HepG2 (cell line): Measurements from ENCODE around the gene TMEM225B. TPM values are rescaled to one million over a fixed set of nuclear protein-coding genes. Genes with fewer than 3 reads are reported as not detected.

ENCODE experiments used
- CENPT ChIP-seq: sonication (generic); formaldehyde crosslinking; IDR thresholded peaks from 2 replicates; pipeline ENCODE4 v1.8.0; 2022; ENCODE audit warnings: low read depth, mild to moderate bottlenecking, moderate library complexity, missing genetic modification reagents
- ISX ChIP-seq: sonication (generic); formaldehyde crosslinking; conservative IDR thresholded peaks from 2 replicates; pipeline ENCODE4 v1.5.0; 2020; ENCODE audit warnings: missing genetic modification reagents
- NFIC ChIP-seq: IDR thresholded peaks from 2 replicates; pipeline ENCODE4 v1.6.1; 2012; ENCODE audit warnings: mild to moderate bottlenecking, low read length, inconsistent platforms
- NFYB ChIP-seq: sonication (generic); formaldehyde crosslinking; IDR thresholded peaks from 2 replicates; pipeline ENCODE4 v1.4.0; 2020; ENCODE audit warnings: missing genetic modification reagents
- PLRG1 ChIP-seq: fragments of 450-650 bp; conservative IDR thresholded peaks from 2 replicates; pipeline ENCODE4 v1.6.1; 2016
- RNF219 ChIP-seq: sonication (generic); formaldehyde crosslinking; IDR thresholded peaks from 2 replicates; pipeline ENCODE4 v1.5.0; 2020; ENCODE audit warnings: mild to moderate bottlenecking, missing genetic modification reagents
- SRY ChIP-seq: sonication (generic); formaldehyde crosslinking; IDR thresholded peaks from 2 replicates; pipeline ENCODE4 v1.8.0; 2022; ENCODE audit warnings: mild to moderate bottlenecking, missing genetic modification reagents
- TMF1 ChIP-seq: sonication (generic); formaldehyde crosslinking; IDR thresholded peaks from 2 replicates; pipeline ENCODE4 v1.8.1; 2022; ENCODE audit warnings: low read depth, missing genetic modification reagents
- TOE1 ChIP-seq: sonication (generic); formaldehyde crosslinking; IDR thresholded peaks from 2 replicates; pipeline ENCODE4 v1.4.0; 2020; ENCODE audit warnings: mild to moderate bottlenecking, missing genetic modification reagents
- ZBTB34 ChIP-seq: sonication (generic); formaldehyde crosslinking; IDR thresholded peaks from 2 replicates; pipeline ENCODE4 v1.8.0; 2022; ENCODE audit warnings: mild to moderate bottlenecking, missing genetic modification reagents
- ZFP1 ChIP-seq: IDR thresholded peaks from 2 replicates; pipeline ENCODE4 v1.6.1; 2016
- ZFP36L2 ChIP-seq: sonication (generic); formaldehyde crosslinking; IDR thresholded peaks from 2 replicates; pipeline ENCODE4 v1.4.0; 2020; ENCODE audit warnings: missing genetic modification reagents
- ZNF546 ChIP-seq: sonication (generic); formaldehyde crosslinking; conservative IDR thresholded peaks from 2 replicates; pipeline ENCODE4 v1.8.1; 2023; ENCODE audit warnings: mild to moderate bottlenecking, missing genetic modification reagents
- ZNF687 ChIP-seq: sonication (generic); formaldehyde crosslinking; IDR thresholded peaks from 2 replicates; pipeline ENCODE4 v1.5.1; 2020; ENCODE audit warnings: mild to moderate bottlenecking, missing genetic modification reagents, moderate library complexity
- ZNF747 ChIP-seq: sonication (generic); formaldehyde crosslinking; IDR thresholded peaks from 2 replicates; pipeline ENCODE4 v1.8.1; 2023; ENCODE audit warnings: missing genetic modification reagents, mild to moderate bottlenecking, borderline replicate concordance
- ZZZ3 ChIP-seq: sonication (generic); formaldehyde crosslinking; IDR thresholded peaks from 2 replicates; pipeline ENCODE4 v1.4.0; 2020; ENCODE audit warnings: missing genetic modification reagents, mild to moderate bottlenecking, borderline replicate concordance
- polyA plus RNA-seq, 8 experiments: library from polyadenylated mRNA; depleted of rRNA in 3 of 8; stranded (reverse) in 7 of 8; unstranded in 1 of 8; fragments of >200 nt; fragmentation: Illumina TruSeq in 4 of 8; extraction: Trizol in 4 of 8; gene quantifications; 2 replicates each; pipeline versions ENCODE4 v1.2.1 to v1.2.3, GENCODE V29; 2011 to 2016; ENCODE audit warnings: low read depth in 4 of 8, missing spikeins in 1 of 8, mixed read lengths in 1 of 8; ENCODE audit not compliant: insufficient read depth in 1 of 8
- total RNA-seq, 5 experiments: library from RNA; depleted of rRNA; stranded (reverse); fragments of >200 nt; fragmentation: Illumina TruSeq; extraction: Trizol; gene quantifications; 2 replicates each; pipeline ENCODE4 v1.2.3, GENCODE V29; 2016; ENCODE audit warnings: low read depth in 1 of 5
- TF ChIP-seq, protein P1 (sequence below): sonication (generic); formaldehyde crosslinking; IDR thresholded peaks from 2 replicates; pipeline ENCODE4 v1.8.0; 2022; ENCODE audit warnings: low read depth, missing genetic modification reagents
- TF ChIP-seq, protein P2 (sequence below): sonication (generic); formaldehyde crosslinking; IDR thresholded peaks from 2 replicates; pipeline ENCODE4 v1.4.0; 2020; ENCODE audit warnings: missing genetic modification reagents

Gene TMEM225B
- total and polyA plus RNA-seq, 2 of the 13 experiments (the other 11 are each of a cell fraction or from before 2014, with no cell fraction given), result 0.78 to 0.95 TPM

- TF ChIP-seq NFIC (no peak), TOE1 (no peak), ZBTB34 (CRISPR knock-in tag) (no peak), ZNF687 (CRISPR knock-in tag) (peak; percentile 94), ZFP1 (CRISPR knock-in tag) (no peak), RNF219 (no peak), SRY (CRISPR knock-in tag) (peak; percentile 44; the same call in 1 of the 2 replicates), ISX (CRISPR knock-in tag) (no peak), CENPT (no peak), TMF1 (CRISPR knock-in tag) (peak; percentile 49), ZFP36L2 (CRISPR knock-in tag) (no peak), ZNF546 (CRISPR knock-in tag) (0 out of 2 replicates have a peak, but pooled peaks have one; percentile 72), ZZZ3 (CRISPR knock-in tag) (peak; percentile 99; the same call in 1 of the 2 replicates), NFYB (CRISPR knock-in tag) (no peak; the same call in 1 of the 2 replicates), ZNF747 (no peak; the same call in none of the 2 replicates), PLRG1 (no peak)
- TF ChIP-seq, protein P1, sequence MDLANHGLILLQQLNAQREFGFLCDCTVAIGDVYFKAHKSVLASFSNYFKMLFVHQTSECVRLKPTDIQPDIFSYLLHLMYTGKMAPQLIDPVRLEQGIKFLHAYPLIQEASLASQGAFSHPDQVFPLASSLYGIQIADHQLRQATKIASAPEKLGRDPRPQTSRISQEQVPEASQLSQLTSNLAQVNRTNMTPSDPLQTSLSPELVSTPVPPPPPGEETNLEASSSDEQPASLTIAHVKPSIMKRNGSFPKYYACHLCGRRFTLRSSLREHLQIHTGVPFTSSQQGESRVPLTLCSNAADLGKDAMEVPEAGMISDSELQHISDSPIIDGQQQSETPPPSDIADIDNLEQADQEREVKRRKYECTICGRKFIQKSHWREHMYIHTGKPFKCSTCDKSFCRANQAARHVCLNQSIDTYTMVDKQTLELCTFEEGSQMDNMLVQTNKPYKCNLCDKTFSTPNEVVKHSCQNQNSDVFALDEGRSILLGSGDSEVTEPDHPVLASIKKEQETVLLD, result peak; percentile 97
- TF ChIP-seq, protein P2, sequence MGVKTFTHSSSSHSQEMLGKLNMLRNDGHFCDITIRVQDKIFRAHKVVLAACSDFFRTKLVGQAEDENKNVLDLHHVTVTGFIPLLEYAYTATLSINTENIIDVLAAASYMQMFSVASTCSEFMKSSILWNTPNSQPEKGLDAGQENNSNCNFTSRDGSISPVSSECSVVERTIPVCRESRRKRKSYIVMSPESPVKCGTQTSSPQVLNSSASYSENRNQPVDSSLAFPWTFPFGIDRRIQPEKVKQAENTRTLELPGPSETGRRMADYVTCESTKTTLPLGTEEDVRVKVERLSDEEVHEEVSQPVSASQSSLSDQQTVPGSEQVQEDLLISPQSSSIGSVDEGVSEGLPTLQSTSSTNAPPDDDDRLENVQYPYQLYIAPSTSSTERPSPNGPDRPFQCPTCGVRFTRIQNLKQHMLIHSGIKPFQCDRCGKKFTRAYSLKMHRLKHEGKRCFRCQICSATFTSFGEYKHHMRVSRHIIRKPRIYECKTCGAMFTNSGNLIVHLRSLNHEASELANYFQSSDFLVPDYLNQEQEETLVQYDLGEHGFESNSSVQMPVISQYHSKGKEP (CRISPR knock-in tag), result peak; percentile 68; the same call in 1 of the 2 replicates
These were observed 39.5 kb upstream of the TMEM225B start, which contains the start of gene ZNF655 (continued) for GRCh38 chr7:99558306-99559174.
